ENCODE data around the gene HYOU1.

- TF ChIP-seq CTCF (IDR thresholded peaks at IDR 0.05; ENCODE audit: borderline replicate concordance, extremely low read depth, low read length, poor library complexity, severe bottlenecking) (no peak), EZH2 (IDR thresholded peaks at IDR 0.05; ENCODE audit: borderline replicate concordance, low read depth, low read length, severe bottlenecking) (no peak)
Observed at GRCh38 chr11:119092880-119093842, 36.2 kb upstream of the HYOU1 start.

Data from DND-41 (cell line).